SK-N-SH (cell line): ENCODE data around the gene MS4A10. TPM values are rescaled to one million over a fixed set of nuclear protein-coding genes. Genes with fewer than 3 reads are reported as not detected.

Source experiments
- CTCF ChIA-PET: fragments of 300-600, 350-600 bp; formaldehyde crosslinking; extraction: SDS; loops from one replicate; lab custom pipeline; 2021; lab: Yijun Ruan, JAX
- POLR2A ChIA-PET: fragments of 350-600 bp; sonication (Branson Sonifier 250); formaldehyde crosslinking; extraction: SDS; loops from one replicate; lab custom pipeline; 2020; ENCODE audit warnings: antibody characterized with exemption, inconsistent platforms; lab: Yijun Ruan, JAX
- DNase-seq: peaks from one replicate; pipeline ENCODE4 v3.0.0; 2012
- H2AFZ ChIP-seq: fragments of 200-600 bp; sonication (generic); 2 replicates; pipeline ENCODE4 v1.8.1; 2016; ENCODE audit warnings: antibody characterized with exemption, mild to moderate bottlenecking, low read depth
- H3F3A ChIP-seq: fragments of 200-600 bp; sonication (generic); replicated peaks from 2 replicates; pipeline ENCODE3; 2016; ENCODE audit warnings: antibody characterized with exemption, mild to moderate bottlenecking; ENCODE audit not compliant: insufficient read depth
- H3K27ac ChIP-seq, 2 experiments: fragments of 200-500 bp in 1 of 2; fragments of 200-600 bp in 1 of 2; sonication (Bioruptor generic) in 1 of 2; sonication (generic), shearing (Covaris generic) in 1 of 2; 2 replicates each; pipeline versions ENCODE4 v1.5.1 to v1.6.1; 2014 to 2016; ENCODE audit warnings: low read depth in 2 of 2, inconsistent platforms in 1 of 2, low read length in 1 of 2, mild to moderate bottlenecking in 1 of 2, mixed read lengths in 1 of 2
- H3K27me3 ChIP-seq: fragments of 200-600 bp; sonication (generic), shearing (Covaris generic); 2 replicates; pipeline ENCODE4 v1.6.1; 2016; ENCODE audit warnings: mixed run types; ENCODE audit not compliant: insufficient read depth
- H3K36me3 ChIP-seq, 2 experiments: fragments of 200-500 bp in 1 of 2; fragments of 200-600 bp in 1 of 2; sonication (Bioruptor generic) in 1 of 2; sonication (generic) in 1 of 2; replicated peaks in 1 of 2; 2 replicates each; pipeline versions ENCODE3 to v1.5.1; 2014 to 2016; ENCODE audit warnings: low read length in 1 of 2, mild to moderate bottlenecking in 1 of 2; ENCODE audit not compliant: insufficient read depth in 2 of 2, control insufficient read depth in 1 of 2
- H3K4me1 ChIP-seq, 2 experiments: fragments of 200-500 bp in 1 of 2; fragments of 200-600 bp in 1 of 2; sonication (Bioruptor generic) in 1 of 2; sonication (generic), shearing (Covaris generic) in 1 of 2; 2 replicates each; pipeline versions ENCODE4 v1.5.1 to v1.6.1; 2014 to 2016; ENCODE audit warnings: low read depth in 1 of 2, low read length in 1 of 2, mixed run types in 1 of 2; ENCODE audit not compliant: insufficient read depth in 2 of 2, control insufficient read depth in 1 of 2
- H3K4me2 ChIP-seq: fragments of 200-600 bp; sonication (generic), shearing (Covaris generic); 2 replicates; pipeline ENCODE4 v1.6.1; 2017; ENCODE audit warnings: mixed run types
- H3K4me3 ChIP-seq, 2 experiments: fragments of 200-500 bp in 1 of 2; fragments of 200-600 bp in 1 of 2; sonication (Bioruptor generic) in 1 of 2; sonication (generic), shearing (Covaris generic) in 1 of 2; 2 replicates each; pipeline versions ENCODE4 v1.5.1 to v1.8.1; 2014 to 2016; ENCODE audit warnings: low read depth in 2 of 2, inconsistent platforms in 1 of 2, low read length in 1 of 2, mild to moderate bottlenecking in 1 of 2, mixed read lengths in 1 of 2, moderate library complexity in 1 of 2
- H3K79me2 ChIP-seq: fragments of 200-600 bp; sonication (generic); 2 replicates; pipeline ENCODE4 v1.8.1; 2017; ENCODE audit warnings: mild to moderate bottlenecking; ENCODE audit not compliant: insufficient read depth
- H3K9ac ChIP-seq: fragments of 200-600 bp; sonication (generic); 2 replicates; pipeline ENCODE4 v1.6.1; 2017; ENCODE audit warnings: mixed run types
- H3K9me2 ChIP-seq: fragments of 200-600 bp; sonication (generic); 2 replicates; pipeline ENCODE4 v1.6.1; 2017; ENCODE audit warnings: mixed run types
- H3K9me3 ChIP-seq: fragments of 200-600 bp; sonication (generic); 2 replicates; pipeline ENCODE4 v1.6.1; 2017; ENCODE audit warnings: mixed run types, mild to moderate bottlenecking, moderate library complexity
- H4K20me1 ChIP-seq: fragments of 200-600 bp; sonication (generic); 2 replicates; pipeline ENCODE4 v1.6.1; 2017; ENCODE audit warnings: mild to moderate bottlenecking, mixed run types; ENCODE audit not compliant: insufficient read depth
- ELF1 ChIP-seq: IDR thresholded peaks from 2 replicates; pipeline ENCODE4 v1.4.0; 2012
- FOSL2 ChIP-seq: IDR thresholded peaks from 2 replicates; pipeline ENCODE4 v1.4.0; 2012; ENCODE audit warnings: low read depth, mild to moderate bottlenecking, moderate library complexity, borderline replicate concordance
- GATA2 ChIP-seq: sonication (generic); formaldehyde crosslinking; IDR thresholded peaks from 2 replicates; pipeline ENCODE4 v1.5.0; 2020; ENCODE audit warnings: mild to moderate bottlenecking, missing genetic modification reagents
- JUND ChIP-seq: IDR thresholded peaks from 2 replicates; pipeline ENCODE4 v1.4.0; 2012
- MEF2A ChIP-seq: IDR thresholded peaks from 2 replicates; pipeline ENCODE4 v1.4.0; 2012; ENCODE audit warnings: low read depth, borderline replicate concordance
- MXI1 ChIP-seq: IDR thresholded peaks from 2 replicates; pipeline ENCODE4 v1.6.1; 2012; ENCODE audit warnings: mild to moderate bottlenecking, low read depth, low read length, improper control_type of control experiment
- NRF1 ChIP-seq: IDR thresholded peaks from 2 replicates; pipeline ENCODE4 v1.6.1; 2012; ENCODE audit warnings: low read depth, mild to moderate bottlenecking, low read length
- RCOR1 ChIP-seq: fragments of 150-350 bp; IDR thresholded peaks from 2 replicates; pipeline ENCODE4 v1.6.1; 2017; ENCODE audit warnings: antibody characterized with exemption, low read length
- RFX5 ChIP-seq: IDR thresholded peaks from 2 replicates; pipeline ENCODE4 v1.6.1; 2012; ENCODE audit warnings: mild to moderate bottlenecking, improper control_type of control experiment, low read length
- SMC3 ChIP-seq: IDR thresholded peaks from 2 replicates; pipeline ENCODE4 v1.6.1; 2012; ENCODE audit warnings: low read depth, low read length, improper control_type of control experiment
- TAF1 ChIP-seq: IDR thresholded peaks from 2 replicates; pipeline ENCODE4 v1.6.1; 2012; ENCODE audit warnings: low read depth, mild to moderate bottlenecking, low read length, moderate library complexity, borderline replicate concordance
- TCF12 ChIP-seq: IDR thresholded peaks from 2 replicates; pipeline ENCODE4 v1.4.0; 2012
- TEAD4 ChIP-seq: IDR thresholded peaks from 2 replicates; pipeline ENCODE4 v1.4.0; 2012; ENCODE audit warnings: mild to moderate bottlenecking, borderline replicate concordance; ENCODE audit not compliant: insufficient read depth
- USF2 ChIP-seq: fragments of 150-350 bp; IDR thresholded peaks from 2 replicates; pipeline ENCODE4 v1.6.1; 2017; ENCODE audit warnings: antibody characterized with exemption, low read length, low read depth, borderline replicate concordance
- YY1 ChIP-seq: IDR thresholded peaks from 2 replicates; pipeline ENCODE4 v1.4.0; 2012; ENCODE audit warnings: low read depth, mild to moderate bottlenecking
- WGBS: methylation state at CpG from one replicate; pipeline ENCODE4 v1.1.6; 2017; ENCODE audit warnings: low lambda C conversion rate; 5-methylcytosine and 5-hydroxymethylcytosine counted together
- polyA plus RNA-seq, 3 experiments: library from polyadenylated mRNA; depleted of rRNA; stranded (reverse); fragments of >200 nt; gene quantifications; 2 replicates each; pipeline ENCODE4 v1.2.3, GENCODE V29; 2012
- TF ChIP-seq, protein P1 (sequence below): IDR thresholded peaks from 2 replicates; pipeline ENCODE4; 2012
- TF ChIP-seq, protein P2 (sequence below): IDR thresholded peaks from 2 replicates; pipeline ENCODE4 v1.6.1; 2012; ENCODE audit warnings: mild to moderate bottlenecking, low read depth, low read length, moderate library complexity
- TF ChIP-seq, protein P3 (sequence below): IDR thresholded peaks from 2 replicates; pipeline ENCODE4 v1.4.0; 2012; ENCODE audit warnings: low read depth, borderline replicate concordance

Gene MS4A10
- polyA plus RNA-seq, 1 of the 3 experiments (the other 2 are of a cell fraction), result not detected

DNA sequence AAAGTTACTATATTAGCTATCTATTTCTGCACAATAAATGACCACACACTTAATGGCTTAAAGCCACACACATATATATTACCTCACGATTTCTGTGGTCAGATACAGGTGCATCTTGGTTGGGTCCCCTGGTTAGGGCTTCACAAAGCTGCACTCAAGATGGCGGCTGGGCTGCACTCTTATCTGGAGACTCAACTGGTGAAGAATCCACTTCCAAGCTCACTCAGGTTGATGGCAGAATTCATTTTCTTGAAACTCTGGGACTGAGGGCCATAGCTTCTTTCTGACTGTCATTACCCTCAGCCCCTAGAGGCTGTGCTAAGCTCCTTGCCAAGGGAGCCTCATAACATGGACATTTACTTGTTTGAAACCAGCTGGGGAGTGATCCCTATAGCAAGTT is 5.1 kb upstream of the MS4A10 start:
- Histone ChIP-seq H2AFZ (no peak overlapping the region), H3F3A (no peaks in the 10 kb centered on the region), H3K9ac (no peak overlapping the region), H3K27ac (no peak overlapping the region), H3K27me3 (no peaks in the 10 kb centered on the region), H3K36me3 (no peaks in the 10 kb centered on the region), H3K4me3 (no peak overlapping the region), H3K4me1 (peaks cover 3 to 6% of the 10 kb centered on the region in 2 experiments; a peak in 2 of 4 replicates), H3K9me3 (no peaks in the 10 kb centered on the region), H3K4me2 (no peak overlapping the region), H3K9me2 (no peaks in the 10 kb centered on the region), H3K79me2 (no peaks in the 10 kb centered on the region), H4K20me1 (no peaks in the 10 kb centered on the region)
- 21% methylated on average over 2 of the region's 2 CpGs for WGBS
- DNase-seq, result no peak
- no peak for TF ChIP-seq MXI1
- TF ChIP-seq TCF12, result no peak
- TF ChIP-seq, protein P1, sequence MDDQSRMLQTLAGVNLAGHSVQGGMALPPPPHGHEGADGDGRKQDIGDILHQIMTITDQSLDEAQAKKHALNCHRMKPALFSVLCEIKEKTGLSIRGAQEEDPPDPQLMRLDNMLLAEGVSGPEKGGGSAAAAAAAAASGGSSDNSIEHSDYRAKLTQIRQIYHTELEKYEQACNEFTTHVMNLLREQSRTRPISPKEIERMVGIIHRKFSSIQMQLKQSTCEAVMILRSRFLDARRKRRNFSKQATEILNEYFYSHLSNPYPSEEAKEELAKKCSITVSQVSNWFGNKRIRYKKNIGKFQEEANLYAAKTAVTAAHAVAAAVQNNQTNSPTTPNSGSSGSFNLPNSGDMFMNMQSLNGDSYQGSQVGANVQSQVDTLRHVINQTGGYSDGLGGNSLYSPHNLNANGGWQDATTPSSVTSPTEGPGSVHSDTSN, result no peak
- no peak for TF ChIP-seq MEF2A
- CTCF ChIA-PET, result interaction anchor here (0.9 to 2.8 kb wide), 3 partner anchors 11 to 119 kb away, joined by 3 to 11 read pairs (median 3); no protein-coding TSS in a partner anchor
- POLR2A ChIA-PET, result no interaction called here

DNA sequence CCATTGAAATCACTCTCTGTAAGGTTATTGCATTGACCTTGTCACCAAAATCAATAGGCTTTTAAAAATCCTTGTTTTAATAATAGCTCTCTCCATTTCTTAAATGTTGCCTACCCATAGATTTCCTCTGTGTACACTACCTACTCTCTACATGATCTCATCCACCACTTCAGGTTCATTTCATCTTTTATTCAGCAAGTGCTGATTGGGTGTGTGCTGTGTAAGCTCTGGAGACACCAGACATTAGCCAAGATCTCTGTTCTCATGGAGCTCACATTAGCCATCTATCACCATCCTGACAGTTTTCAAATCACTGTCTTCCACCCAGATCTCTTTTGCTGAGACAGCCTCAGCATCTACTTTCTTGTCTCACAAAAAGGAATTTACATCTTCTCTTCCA is 4.4 kb upstream of the MS4A10 start:
- Histone ChIP-seq H3K27me3 (no peaks in the 10 kb centered on the region), H3K9ac (no peak overlapping the region), H3K27ac (no peak overlapping the region), H3F3A (no peaks in the 10 kb centered on the region), H3K9me3 (no peaks in the 10 kb centered on the region), H3K9me2 (no peaks in the 10 kb centered on the region), H3K4me3 (no peak overlapping the region), H3K36me3 (no peaks in the 10 kb centered on the region), H3K4me2 (no peak overlapping the region), H3K4me1 (peaks cover 0 to 6% of the 10 kb centered on the region in 2 experiments; a peak in 2 of 4 replicates), H2AFZ (no peak overlapping the region), H3K79me2 (no peaks in the 10 kb centered on the region), H4K20me1 (no peaks in the 10 kb centered on the region)
- POLR2A ChIA-PET, result no interaction called here
- CTCF ChIA-PET, result interaction anchor here (1.4 kb wide), 1 partner anchor 50 kb away, joined by 3 read pairs; no protein-coding TSS in a partner anchor
- no peak for DNase-seq
- TF ChIP-seq SMC3 (no peak), USF2 (no peak), ELF1 (no peak), MEF2A (no peak), RCOR1 (no peak), JUND (no peak), GATA2 (CRISPR knock-in tag) (no peak), YY1 (no peak), NRF1 (no peak), FOSL2 (no peak), TEAD4 (no peak), RFX5 (no peak), TAF1 (no peak)
- TF ChIP-seq, protein P2, sequence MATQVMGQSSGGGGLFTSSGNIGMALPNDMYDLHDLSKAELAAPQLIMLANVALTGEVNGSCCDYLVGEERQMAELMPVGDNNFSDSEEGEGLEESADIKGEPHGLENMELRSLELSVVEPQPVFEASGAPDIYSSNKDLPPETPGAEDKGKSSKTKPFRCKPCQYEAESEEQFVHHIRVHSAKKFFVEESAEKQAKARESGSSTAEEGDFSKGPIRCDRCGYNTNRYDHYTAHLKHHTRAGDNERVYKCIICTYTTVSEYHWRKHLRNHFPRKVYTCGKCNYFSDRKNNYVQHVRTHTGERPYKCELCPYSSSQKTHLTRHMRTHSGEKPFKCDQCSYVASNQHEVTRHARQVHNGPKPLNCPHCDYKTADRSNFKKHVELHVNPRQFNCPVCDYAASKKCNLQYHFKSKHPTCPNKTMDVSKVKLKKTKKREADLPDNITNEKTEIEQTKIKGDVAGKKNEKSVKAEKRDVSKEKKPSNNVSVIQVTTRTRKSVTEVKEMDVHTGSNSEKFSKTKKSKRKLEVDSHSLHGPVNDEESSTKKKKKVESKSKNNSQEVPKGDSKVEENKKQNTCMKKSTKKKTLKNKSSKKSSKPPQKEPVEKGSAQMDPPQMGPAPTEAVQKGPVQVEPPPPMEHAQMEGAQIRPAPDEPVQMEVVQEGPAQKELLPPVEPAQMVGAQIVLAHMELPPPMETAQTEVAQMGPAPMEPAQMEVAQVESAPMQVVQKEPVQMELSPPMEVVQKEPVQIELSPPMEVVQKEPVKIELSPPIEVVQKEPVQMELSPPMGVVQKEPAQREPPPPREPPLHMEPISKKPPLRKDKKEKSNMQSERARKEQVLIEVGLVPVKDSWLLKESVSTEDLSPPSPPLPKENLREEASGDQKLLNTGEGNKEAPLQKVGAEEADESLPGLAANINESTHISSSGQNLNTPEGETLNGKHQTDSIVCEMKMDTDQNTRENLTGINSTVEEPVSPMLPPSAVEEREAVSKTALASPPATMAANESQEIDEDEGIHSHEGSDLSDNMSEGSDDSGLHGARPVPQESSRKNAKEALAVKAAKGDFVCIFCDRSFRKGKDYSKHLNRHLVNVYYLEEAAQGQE, result no peak
- TF ChIP-seq, protein P3, sequence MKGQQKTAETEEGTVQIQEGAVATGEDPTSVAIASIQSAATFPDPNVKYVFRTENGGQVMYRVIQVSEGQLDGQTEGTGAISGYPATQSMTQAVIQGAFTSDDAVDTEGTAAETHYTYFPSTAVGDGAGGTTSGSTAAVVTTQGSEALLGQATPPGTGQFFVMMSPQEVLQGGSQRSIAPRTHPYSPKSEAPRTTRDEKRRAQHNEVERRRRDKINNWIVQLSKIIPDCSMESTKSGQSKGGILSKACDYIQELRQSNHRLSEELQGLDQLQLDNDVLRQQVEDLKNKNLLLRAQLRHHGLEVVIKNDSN, result no peak
